ENCODE data around the gene TMEM255B.
A peak's percentile ranks its signal among the peaks of the same experiment; 100 is the strongest.
"Not testable (repeated sequence)": the region's sequence is repeated elsewhere in the genome, so short reads cannot be mapped to it uniquely, and the experiment has no call there.

The TMEM255B gene

GRCh38 chr13:113787694-113788093 is 28.7 kb downstream of the TMEM255B start:
- DNase-seq (ENCODE audit: low spot score) = no peak

GRCh38 chr13:113788413-113789135 is 29.5 kb downstream of the TMEM255B start:
- no peak for DNase-seq (ENCODE audit: low spot score)

GRCh38 chr13:113789167-113789566 is 30.1 kb downstream of the TMEM255B start:
- no peak for DNase-seq (ENCODE audit: low spot score)

- not testable (repeated sequence) for DNase-seq (ENCODE audit: low spot score)
These were observed 30.9 kb downstream of the TMEM255B start for GRCh38 chr13:113789931-113790330.

GRCh38 chr13:113791226-113791625 is 32.2 kb downstream of the TMEM255B start:
- DNase-seq (ENCODE audit: low spot score) = no peak

GRCh38 chr13:113791761-113792160 is 32.7 kb downstream of the TMEM255B start:
- no peak for DNase-seq (ENCODE audit: low spot score)

- DNase-seq (ENCODE audit: low spot score) = no peak
These were observed 33.3 kb downstream of the TMEM255B start for GRCh38 chr13:113792236-113792770.

GRCh38 chr13:113792886-113793717 is 34.1 kb downstream of the TMEM255B start:
- DNase-seq (ENCODE audit: low spot score) = no peak

- no peak for DNase-seq (ENCODE audit: low spot score)
These were observed 34.7 kb downstream of the TMEM255B start for GRCh38 chr13:113793718-113794085.

GRCh38 chr13:113794086-113794485 is 35.1 kb downstream of the TMEM255B start:
- no peak for DNase-seq (ENCODE audit: low spot score)

- no peak for DNase-seq (ENCODE audit: low spot score)
These were observed 35.7 kb downstream of the TMEM255B start for GRCh38 chr13:113794764-113795173.

GRCh38 chr13:113795362-113795761 is 36.3 kb downstream of the TMEM255B start:
- DNase-seq (ENCODE audit: low spot score) = not testable (repeated sequence)

GRCh38 chr13:113796211-113796963 is 37.4 kb downstream of the TMEM255B start:
- DNase-seq (ENCODE audit: low spot score) = no peak

GRCh38 chr13:113796964-113797676 is 38.1 kb downstream of the TMEM255B start:
- no peak for DNase-seq (ENCODE audit: low spot score)

GRCh38 chr13:113798200-113798811 is 39.3 kb downstream of the TMEM255B start:
- no peak for DNase-seq (ENCODE audit: low spot score)

GRCh38 chr13:113800576-113800926 is 41.5 kb downstream of the TMEM255B start:
- no peak for DNase-seq (ENCODE audit: low spot score)

GRCh38 chr13:113801289-113801961 is 42.4 kb downstream of the TMEM255B start:
- DNase-seq (ENCODE audit: low spot score) = no peak

- DNase-seq (ENCODE audit: low spot score) = peak; percentile 86
These were observed 43.1 kb downstream of the TMEM255B start for GRCh38 chr13:113802090-113802531.

- DNase-seq (ENCODE audit: low spot score) = no peak
These were observed 43.7 kb downstream of the TMEM255B start for GRCh38 chr13:113802761-113803160.

- no peak for DNase-seq (ENCODE audit: low spot score)
These were observed 44.5 kb downstream of the TMEM255B start for GRCh38 chr13:113803409-113804016.
